NCI-H345 (cell line): Measurements from ENCODE around the gene DGKG.
A peak's percentile ranks its signal among the peaks of the same experiment; 100 is the strongest.

ENCODE experiments used
- DNase-seq: peaks from one replicate; lab custom pipeline; 2025; lab: John Stamatoyannopoulos, UW

DGKG gene

GRCh38 chr3:186367631-186368030 lies 5.6 kb upstream of the DGKG start:
- no peak for DNase-seq

- DNase-seq = no peak
Measured at GRCh38 chr3:186366206-186366605, 4.2 kb upstream of the DGKG start.

GRCh38 chr3:186365202-186365974 lies 3.4 kb upstream of the DGKG start:
- no peak for DNase-seq

- no peak for DNase-seq
Measured at GRCh38 chr3:186362988-186363387, 954 bp upstream of the DGKG start.

- DNase-seq = no peak
Measured at GRCh38 chr3:186362537-186362842, 456 bp upstream of the DGKG start.

GRCh38 chr3:186361246-186361761 lies 730 bp downstream of the DGKG start:
- no peak for DNase-seq

GRCh38 chr3:186360779-186361178 lies 1.3 kb downstream of the DGKG start:
- peak; percentile 78 for DNase-seq

- DNase-seq = no peak
Measured at GRCh38 chr3:186359078-186359477, 3.0 kb downstream of the DGKG start.

- no peak for DNase-seq
Measured at GRCh38 chr3:186356152-186356551, 5.9 kb downstream of the DGKG start.

- DNase-seq = no peak
Measured at GRCh38 chr3:186354100-186354499, 7.9 kb downstream of the DGKG start.

- no peak for DNase-seq
Measured at GRCh38 chr3:186352369-186352768, 9.7 kb downstream of the DGKG start.

- DNase-seq = no peak
Measured at GRCh38 chr3:186342197-186342596, 19.8 kb downstream of the DGKG start.

- DNase-seq = no peak
Measured at GRCh38 chr3:186340204-186340603, 21.8 kb downstream of the DGKG start.

GRCh38 chr3:186339180-186339918 lies 22.7 kb downstream of the DGKG start:
- DNase-seq = no peak

- DNase-seq = no peak
Measured at GRCh38 chr3:186333256-186333655, 28.8 kb downstream of the DGKG start.

GRCh38 chr3:186330772-186331460 lies 31.1 kb downstream of the DGKG start:
- no peak for DNase-seq

- no peak for DNase-seq
Measured at GRCh38 chr3:186329589-186329988, 32.4 kb downstream of the DGKG start.

GRCh38 chr3:186327912-186328487 lies 34.0 kb downstream of the DGKG start:
- no peak for DNase-seq

- no peak for DNase-seq
Measured at GRCh38 chr3:186322761-186323160, 39.3 kb downstream of the DGKG start.

GRCh38 chr3:186321746-186322145 lies 40.3 kb downstream of the DGKG start:
- no peak for DNase-seq

- peak; percentile 60 for DNase-seq
Measured at GRCh38 chr3:186320862-186321568, 41.0 kb downstream of the DGKG start.

- DNase-seq = peak; percentile 12
Measured at GRCh38 chr3:186319945-186320344, 42.1 kb downstream of the DGKG start.
